ENCODE results near the gene UNC119B.
"Not testable (repeated sequence)": the region's sequence is repeated elsewhere in the genome, so short reads cannot be mapped to it uniquely, and the experiment has no call there.

Gene UNC119B

GRCh38 chr12:120725151-120725658 lies 14.9 kb downstream of the UNC119B start:
- H3K4me3 ChIP-seq (ENCODE audit: low read depth, low read length), result peak overlapping the region; percentile 2
- TF ChIP-seq CTCF (IDR thresholded peaks at IDR 0.05; ENCODE audit: borderline replicate concordance, insufficient read depth, low read depth, low read length), result no peak

GRCh38 chr12:120725659-120726509 lies 15.6 kb downstream of the UNC119B start, which contains the start of gene ACADS:
ACADS (plus strand) TSS chr12:120725826; CDS start chr12:120725886, 60 bp downstream.
- TF ChIP-seq CTCF (IDR thresholded peaks at IDR 0.05; ENCODE audit: borderline replicate concordance, insufficient read depth, low read depth, low read length), result no peak
- peak within 1 kb of the TSS; percentile 70 for H3K4me3 ChIP-seq (ENCODE audit: low read depth, low read length)

- no peak overlapping the region for H3K4me3 ChIP-seq (ENCODE audit: low read depth, low read length)
These were observed 16.2 kb downstream of the UNC119B start for GRCh38 chr12:120726510-120726793.

GRCh38 chr12:120726961-120727360 lies 16.7 kb downstream of the UNC119B start:
- H3K4me3 ChIP-seq (ENCODE audit: low read depth, low read length), result no peak overlapping the region
- TF ChIP-seq CTCF (IDR thresholded peaks at IDR 0.05; ENCODE audit: borderline replicate concordance, insufficient read depth, low read depth, low read length), result no peak

More at GRCh38 chr12:120726510-120726793, 16.2 kb downstream of the UNC119B start:
- TF ChIP-seq CTCF (IDR thresholded peaks at IDR 0.05; ENCODE audit: borderline replicate concordance, insufficient read depth, low read depth, low read length), result no peak

- H3K4me3 ChIP-seq (ENCODE audit: low read depth, low read length), result not testable (repeated sequence)
These were observed 21.9 kb downstream of the UNC119B start for GRCh38 chr12:120732198-120732597.

GRCh38 chr12:120733574-120733973 lies 23.3 kb downstream of the UNC119B start:
- no peak overlapping the region for H3K4me3 ChIP-seq (ENCODE audit: low read depth, low read length)
- no peak for TF ChIP-seq CTCF (IDR thresholded peaks at IDR 0.05; ENCODE audit: borderline replicate concordance, insufficient read depth, low read depth, low read length)

- H3K4me3 ChIP-seq (ENCODE audit: low read depth, low read length), result no peak overlapping the region
- no peak for TF ChIP-seq CTCF (IDR thresholded peaks at IDR 0.05; ENCODE audit: borderline replicate concordance, insufficient read depth, low read depth, low read length)
These were observed 24.0 kb downstream of the UNC119B start for GRCh38 chr12:120734210-120734609.
